H9 (cell line): ENCODE measurements around the gene ADAD2. TPM values are rescaled to one million over a fixed set of nuclear protein-coding genes. Genes with fewer than 3 reads are reported as not detected.

Experiments used
- DNase-seq: peaks from one replicate; pipeline ENCODE4 v3.0.0-alpha.2; 2017
- H2AFZ ChIP-seq: one replicate; pipeline ENCODE4 v1.6.1; 2013; ENCODE audit warnings: mild to moderate bottlenecking, low read length, control low read depth, moderate library complexity
- H2AK5ac ChIP-seq: 2 replicates; pipeline ENCODE4 v1.6.1; 2013; ENCODE audit warnings: low read length, control low read depth, mixed read lengths; ENCODE audit not compliant: insufficient read length
- H2BK120ac ChIP-seq: one replicate; pipeline ENCODE4 v1.6.1; 2013; ENCODE audit warnings: low read depth, mild to moderate bottlenecking, low read length, control low read depth, inconsistent platforms; ENCODE audit not compliant: poor library complexity, severe bottlenecking
- H2BK12ac ChIP-seq: 2 replicates; pipeline ENCODE4 v1.6.1; 2013; ENCODE audit warnings: low read length, control low read depth, mixed read lengths, low read depth; ENCODE audit not compliant: insufficient read length
- H2BK15ac ChIP-seq: 2 replicates; pipeline ENCODE4 v1.6.1; 2013; ENCODE audit warnings: low read depth, low read length, control low read depth
- H2BK20ac ChIP-seq: one replicate; pipeline ENCODE4 v1.6.1; 2013; ENCODE audit warnings: low read depth, mild to moderate bottlenecking, low read length, control low read depth, inconsistent platforms; ENCODE audit not compliant: poor library complexity, severe bottlenecking
- H2BK5ac ChIP-seq: 2 replicates; pipeline ENCODE4 v1.6.1; 2013; ENCODE audit warnings: low read length, control low read depth, mixed read lengths; ENCODE audit not compliant: insufficient read length
- H3K14ac ChIP-seq: 2 replicates; pipeline ENCODE4 v1.6.1; 2013; ENCODE audit warnings: low read length, control low read depth; ENCODE audit not compliant: insufficient read depth
- H3K18ac ChIP-seq: 2 replicates; pipeline ENCODE4 v1.6.1; 2013; ENCODE audit warnings: low read depth, mild to moderate bottlenecking, mixed read lengths, low read length, control low read depth; ENCODE audit not compliant: insufficient read length
- H3K23ac ChIP-seq: 2 replicates; pipeline ENCODE4 v1.6.1; 2013; ENCODE audit warnings: low read length, control low read depth, mixed read lengths, low read depth; ENCODE audit not compliant: insufficient read length
- H3K23me2 ChIP-seq: 2 replicates; pipeline ENCODE4 v1.6.1; 2013; ENCODE audit warnings: low read depth, mild to moderate bottlenecking, mixed read lengths, low read length, control low read depth; ENCODE audit not compliant: insufficient read length, poor library complexity, severe bottlenecking
- H3K27ac ChIP-seq: 2 replicates; pipeline ENCODE4 v1.5.1; 2013; ENCODE audit warnings: low read length, control low read depth, mixed read lengths, low read depth; ENCODE audit not compliant: insufficient read length
- H3K27me3 ChIP-seq: 2 replicates; pipeline ENCODE4 v1.6.1; 2013; ENCODE audit warnings: low read length, control low read depth, inconsistent platforms; ENCODE audit not compliant: insufficient read depth
- H3K4ac ChIP-seq: 2 replicates; pipeline ENCODE4 v1.6.1; 2013; ENCODE audit warnings: low read depth, mild to moderate bottlenecking, control low read depth, inconsistent platforms, low read length, moderate library complexity
- H3K4me1 ChIP-seq: 2 replicates; pipeline ENCODE4 v1.6.1; 2013; ENCODE audit warnings: low read length, control low read depth, inconsistent platforms; ENCODE audit not compliant: insufficient read depth
- H3K4me2 ChIP-seq: 2 replicates; pipeline ENCODE4 v1.6.1; 2013; ENCODE audit warnings: low read length, control low read depth, mixed read lengths; ENCODE audit not compliant: insufficient read length, insufficient read depth
- H3K56ac ChIP-seq: 2 replicates; pipeline ENCODE4 v1.6.1; 2013; ENCODE audit warnings: low read depth, mild to moderate bottlenecking, mixed read lengths, low read length, control low read depth; ENCODE audit not compliant: insufficient read length
- H3K79me1 ChIP-seq: 2 replicates; pipeline ENCODE4 v1.6.1; 2013; ENCODE audit warnings: low read depth, mild to moderate bottlenecking, moderate library complexity, low read length, control low read depth, inconsistent platforms; ENCODE audit not compliant: insufficient read depth, poor library complexity, severe bottlenecking
- H3K79me2 ChIP-seq: 2 replicates; pipeline ENCODE4 v1.6.1; 2013; ENCODE audit warnings: low read length, control low read depth, inconsistent platforms; ENCODE audit not compliant: insufficient read depth
- H3K9ac ChIP-seq: 2 replicates; pipeline ENCODE4 v1.6.1; 2013; ENCODE audit warnings: low read length, control low read depth, mixed read lengths; ENCODE audit not compliant: insufficient read length; ENCODE audit errors: extremely low read depth
- H3K9me3 ChIP-seq: one replicate; pipeline ENCODE4 v1.6.1; 2013; ENCODE audit warnings: low read depth, low read length, inconsistent platforms; ENCODE audit not compliant: control insufficient read depth
- H3T11ph ChIP-seq: one replicate; pipeline ENCODE4 v1.6.1; 2013; ENCODE audit warnings: mild to moderate bottlenecking, low read length, control low read depth, inconsistent platforms
- H4K20me1 ChIP-seq: one replicate; pipeline ENCODE4 v1.6.1; 2013; ENCODE audit not compliant: control insufficient read depth, insufficient read length, insufficient read depth
- H4K5ac ChIP-seq: 2 replicates; pipeline ENCODE4 v1.6.1; 2013; ENCODE audit warnings: low read depth, mild to moderate bottlenecking, mixed read lengths, low read length, control low read depth; ENCODE audit not compliant: insufficient read length
- H4K8ac ChIP-seq: replicated peaks from 2 replicates; pipeline ENCODE4 v1.6.1; 2013; ENCODE audit warnings: low read length, control low read depth, mixed read lengths, low read depth; ENCODE audit not compliant: insufficient read length
- H4K91ac ChIP-seq: 2 replicates; pipeline ENCODE4 v1.6.1; 2013; ENCODE audit warnings: low read depth, mild to moderate bottlenecking, moderate library complexity, mixed read lengths, low read length, control low read depth; ENCODE audit not compliant: insufficient read length
- H3K27ac Mint-ChIP-seq, 3 experiments: 2 replicates in 2 of 3; 3 replicates in 1 of 3; pipeline ENCODE4 v1.8.0; 2020 to 2021; ENCODE audit warnings: mixed read lengths in 3 of 3, mild to moderate bottlenecking in 1 of 3, moderate library complexity in 1 of 3
- H3K27me3 Mint-ChIP-seq: 2 replicates; pipeline ENCODE4 v1.8.0; 2021; ENCODE audit warnings: low read depth, mild to moderate bottlenecking, moderate library complexity, mixed read lengths
- H3K36me3 Mint-ChIP-seq, 3 experiments: 2 replicates in 2 of 3; 3 replicates in 1 of 3; pipeline ENCODE4 v1.8.0; 2020 to 2021; ENCODE audit warnings: low read depth in 3 of 3, mixed read lengths in 3 of 3; ENCODE audit not compliant: insufficient read depth in 1 of 3
- H3K4me1 Mint-ChIP-seq, 2 experiments: 2 replicates each; pipeline ENCODE4 v1.8.0; 2020; ENCODE audit warnings: mixed read lengths in 2 of 2
- H3K4me3 Mint-ChIP-seq, 2 experiments: 2 replicates in 1 of 2; 3 replicates in 1 of 2; pipeline ENCODE4 v1.8.0; 2020 to 2021; ENCODE audit warnings: mild to moderate bottlenecking in 2 of 2, mixed read lengths in 2 of 2, moderate library complexity in 1 of 2
- H3K9me3 Mint-ChIP-seq, 2 experiments: 2 replicates in 1 of 2; 3 replicates in 1 of 2; pipeline ENCODE4 v1.8.0; 2020; ENCODE audit warnings: mild to moderate bottlenecking in 2 of 2, mixed read lengths in 2 of 2, moderate library complexity in 1 of 2
- WGBS: extraction: QIAGEN DNeasy Blood & Tissue Kit; methylation state at CpG from one replicate; pipeline ENCODE4 v1.1.7; 2013; ENCODE audit warnings: missing lambda C conversion rate, low lambda C conversion rate, mixed read lengths; ENCODE audit not compliant: insufficient read length; ENCODE audit errors: extremely low coverage; 5-methylcytosine and 5-hydroxymethylcytosine counted together
- total RNA-seq: library from RNA; stranded (reverse); gene quantifications from 2 replicates; pipeline ENCODE4 v1.2.1, GENCODE V29; 2021
- TF ChIP-seq, protein P1 (sequence below): fragments of 200-600 bp; sonication (generic); conservative IDR thresholded peaks from 3 replicates; pipeline ENCODE4 v1.8.0; 2021; ENCODE audit warnings: antibody characterized with exemption, mild to moderate bottlenecking

Gene ADAD2
- total RNA-seq, 1 experiment from 2014 or later, result 1.0 TPM

- Histone ChIP-seq H3K18ac (no peak overlapping the region), H3K79me2 (no peaks in the 10 kb centered on the region), H2BK5ac (no peak overlapping the region), H2BK20ac (no peak overlapping the region), H3T11ph (no peak overlapping the region), H2BK12ac (no peak overlapping the region), H3K27ac (no peak overlapping the region), H4K8ac (no peak overlapping the region), H3K23me2 (no peaks in the 10 kb centered on the region), H3K9ac (no peak overlapping the region), H3K27me3 (no peaks in the 10 kb centered on the region), H2AFZ (no peak overlapping the region), H3K4ac (no peak overlapping the region), H3K4me2 (no peak overlapping the region), H3K14ac (no peak overlapping the region), H3K56ac (no peak overlapping the region), H3K4me1 (no peaks in the 10 kb centered on the region), H2BK15ac (no peak overlapping the region), H4K91ac (no peak overlapping the region), H4K5ac (no peak overlapping the region), H3K9me3 (no peaks in the 10 kb centered on the region), H3K79me1 (no peaks in the 10 kb centered on the region), H4K20me1 (no peaks in the 10 kb centered on the region), H2BK120ac (no peak overlapping the region), H3K23ac (no peak overlapping the region), H2AK5ac (no peak overlapping the region)
- H3K9me3 Mint-ChIP-seq, result no peaks in the 10 kb centered on the region
- no peak for DNase-seq
- H3K4me3 Mint-ChIP-seq, result no peak overlapping the region
- WGBS, result no CpG with 5 or more reads among the region's 1 CpG
- TF ChIP-seq, protein P1, sequence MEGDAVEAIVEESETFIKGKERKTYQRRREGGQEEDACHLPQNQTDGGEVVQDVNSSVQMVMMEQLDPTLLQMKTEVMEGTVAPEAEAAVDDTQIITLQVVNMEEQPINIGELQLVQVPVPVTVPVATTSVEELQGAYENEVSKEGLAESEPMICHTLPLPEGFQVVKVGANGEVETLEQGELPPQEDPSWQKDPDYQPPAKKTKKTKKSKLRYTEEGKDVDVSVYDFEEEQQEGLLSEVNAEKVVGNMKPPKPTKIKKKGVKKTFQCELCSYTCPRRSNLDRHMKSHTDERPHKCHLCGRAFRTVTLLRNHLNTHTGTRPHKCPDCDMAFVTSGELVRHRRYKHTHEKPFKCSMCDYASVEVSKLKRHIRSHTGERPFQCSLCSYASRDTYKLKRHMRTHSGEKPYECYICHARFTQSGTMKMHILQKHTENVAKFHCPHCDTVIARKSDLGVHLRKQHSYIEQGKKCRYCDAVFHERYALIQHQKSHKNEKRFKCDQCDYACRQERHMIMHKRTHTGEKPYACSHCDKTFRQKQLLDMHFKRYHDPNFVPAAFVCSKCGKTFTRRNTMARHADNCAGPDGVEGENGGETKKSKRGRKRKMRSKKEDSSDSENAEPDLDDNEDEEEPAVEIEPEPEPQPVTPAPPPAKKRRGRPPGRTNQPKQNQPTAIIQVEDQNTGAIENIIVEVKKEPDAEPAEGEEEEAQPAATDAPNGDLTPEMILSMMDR, result no peak
- no peaks in the 10 kb centered on the region for H3K36me3 Mint-ChIP-seq
- H3K27me3 Mint-ChIP-seq, result peaks cover 6% of the 10 kb centered on the region
- H3K4me1 Mint-ChIP-seq, result peaks cover 0 to 7% of the 10 kb centered on the region in 2 experiments; a peak in 2 of 4 replicates
- H3K27ac Mint-ChIP-seq, result no peak overlapping the region
Measured at GRCh38 chr16:84159800-84160199, 31.2 kb upstream of the ADAD2 start.
